SH-SY5Y (cell line): Measurements from ENCODE around the gene ABCB10.

ENCODE experiments used
- GATA2 ChIP-seq: IDR thresholded peaks from 2 replicates; pipeline ENCODE4 v1.6.1; 2011; ENCODE audit warnings: mild to moderate bottlenecking, low read depth, low read length
- GATA3 ChIP-seq: IDR thresholded peaks from 2 replicates; pipeline ENCODE4 v1.6.1; 2011; ENCODE audit warnings: low read depth, mild to moderate bottlenecking, low read length, moderate library complexity

ABCB10 gene

GRCh38 chr1:229474509-229474908, 84.0 kb downstream of the ABCB10 start:
- no peak for TF ChIP-seq GATA3
- TF ChIP-seq GATA2: no peak

- TF ChIP-seq GATA3 (no peak), GATA2 (no peak)
Measured at GRCh38 chr1:229471175-229471574, 87.3 kb downstream of the ABCB10 start.

DNA sequence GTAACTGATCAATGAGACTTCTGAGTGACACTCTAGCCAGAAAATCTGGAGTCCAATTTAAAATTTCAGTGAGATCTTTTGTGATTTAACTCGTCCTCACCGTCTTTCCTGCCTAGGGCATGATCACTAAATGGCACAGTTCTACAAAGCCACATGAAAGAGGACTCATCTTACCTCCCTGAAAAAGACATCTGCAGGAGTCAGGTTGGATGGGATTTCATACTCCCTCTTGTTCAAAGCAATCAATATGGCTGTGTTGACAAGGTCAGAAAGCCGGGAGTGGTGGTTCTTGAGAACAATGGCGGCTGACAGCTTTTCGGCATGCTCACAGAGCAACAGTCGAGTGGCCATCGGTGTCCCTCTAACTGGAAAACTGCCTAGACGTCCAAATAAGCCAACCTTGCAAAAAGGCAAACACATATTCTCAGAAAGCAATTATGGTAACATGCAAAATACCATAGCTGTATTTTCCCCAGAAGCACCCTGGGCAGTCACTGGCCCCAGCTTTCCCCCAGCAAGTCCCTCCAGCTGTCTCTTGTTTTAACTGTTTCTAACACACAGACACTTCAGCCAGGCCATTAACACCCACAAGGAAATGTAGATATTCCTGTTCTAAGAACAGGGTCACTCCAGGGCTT, 88.0 kb downstream of the ABCB10 start:
- TF ChIP-seq GATA2 (no peak), GATA3 (no peak)

DNA sequence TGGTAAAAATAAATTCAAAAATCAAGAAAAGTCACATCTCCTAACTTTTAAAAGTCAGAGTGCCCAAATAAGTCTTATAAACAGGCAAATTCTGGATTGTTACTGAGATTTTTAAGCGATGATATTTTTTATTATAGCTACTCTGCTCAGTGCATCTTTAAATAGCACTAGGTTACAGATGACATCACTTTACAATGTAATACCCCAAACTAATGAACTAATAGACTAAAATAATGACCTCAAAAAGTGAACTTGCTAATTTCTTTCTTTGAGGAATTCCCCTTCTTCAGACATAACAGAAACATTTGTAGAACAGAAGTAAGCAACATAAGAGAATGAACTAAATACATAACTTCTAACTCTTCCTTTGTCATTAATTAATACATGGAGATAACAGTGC, 91.6 kb downstream of the ABCB10 start:
- TF ChIP-seq GATA3 (no peak), GATA2 (no peak)
